Limb (tissue), 2 donors: ENCODE measurements around the gene DPYSL5.

ENCODE experiments used
- DNase-seq, 2 donors: peaks; one replicate each; pipeline ENCODE4 v3.0.0-alpha.2; 2016; ENCODE audit errors: extremely low spot score in 2 of 2

DPYSL5 gene

DNA sequence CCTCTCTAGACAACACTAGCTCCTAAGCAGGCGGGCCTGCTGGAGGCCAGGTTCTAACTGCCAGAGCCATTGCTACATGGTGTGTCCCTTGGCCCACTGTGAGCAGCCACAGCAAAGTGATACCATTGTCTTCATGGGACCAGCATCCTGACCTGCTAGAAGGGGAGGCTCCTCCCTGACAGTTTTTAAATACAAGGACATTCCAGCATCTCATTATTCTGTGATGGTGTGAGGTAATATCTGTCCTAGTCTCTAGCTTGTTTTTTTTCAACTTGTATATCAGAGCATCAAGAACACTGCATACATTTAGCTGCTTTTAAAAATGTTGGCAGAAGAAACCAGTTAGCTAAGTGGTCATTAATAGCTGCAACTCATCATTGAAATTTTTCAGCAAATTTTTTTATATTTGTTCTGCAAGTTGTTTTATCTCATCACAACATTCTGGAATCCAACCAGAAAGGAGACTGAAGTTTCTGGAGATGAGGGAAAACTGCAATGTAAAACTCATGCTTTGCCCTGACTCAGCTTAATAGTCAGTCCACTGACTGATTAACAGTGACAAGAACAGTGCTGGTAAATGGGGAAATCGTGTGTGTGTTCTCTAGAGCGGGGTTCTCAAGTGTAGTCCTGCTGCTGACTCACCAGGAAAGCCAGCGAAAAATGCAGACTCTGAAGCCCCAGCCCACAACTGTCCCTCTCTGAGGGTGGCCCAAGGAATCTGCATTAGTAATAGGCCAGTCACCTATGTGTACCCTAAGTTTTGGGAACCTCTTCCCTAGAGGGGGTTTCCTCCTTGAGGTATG, 140.3 kb downstream of the DPYSL5 start:
- no peak for DNase-seq

DNA sequence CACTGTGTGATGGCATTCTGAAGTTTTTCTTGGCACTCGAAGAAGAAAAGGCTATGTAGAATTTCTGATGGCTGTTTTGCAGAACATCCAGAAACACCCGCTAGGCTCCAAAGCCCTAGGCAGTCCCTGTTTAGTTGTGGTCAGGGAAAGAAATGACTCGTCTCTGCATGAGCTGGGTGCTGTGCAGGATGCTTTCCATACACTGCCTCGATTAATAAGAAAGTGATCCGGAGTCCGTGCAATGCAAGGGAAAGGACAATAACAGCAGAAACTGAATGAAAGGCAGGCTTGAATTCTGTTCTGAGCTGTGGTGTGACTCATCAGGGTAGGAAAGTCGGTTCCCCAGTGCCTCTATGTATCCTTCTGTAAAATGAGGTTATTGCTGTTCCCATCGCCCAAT, 141.2 kb downstream of the DPYSL5 start:
- DNase-seq = no peak

DNA sequence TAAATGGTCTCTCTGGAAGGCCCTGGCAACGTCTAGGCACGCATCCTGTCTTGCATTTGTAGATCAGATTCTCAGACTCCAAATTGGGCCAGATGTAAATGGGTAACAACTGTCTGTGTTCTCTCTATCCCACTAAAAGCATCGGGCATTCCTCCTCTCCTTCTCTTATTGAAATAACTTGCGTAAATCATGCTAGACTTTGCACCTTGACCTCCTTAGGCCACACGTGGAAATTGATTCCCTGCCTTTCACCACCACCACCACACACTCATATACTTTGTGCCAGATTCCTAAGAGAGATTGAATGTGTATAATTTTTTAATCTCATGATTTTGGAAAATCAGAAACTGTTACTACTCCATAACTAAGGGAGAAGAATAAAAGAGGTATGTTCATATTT, 143.8 kb downstream of the DPYSL5 start:
- no peak for DNase-seq

DNA sequence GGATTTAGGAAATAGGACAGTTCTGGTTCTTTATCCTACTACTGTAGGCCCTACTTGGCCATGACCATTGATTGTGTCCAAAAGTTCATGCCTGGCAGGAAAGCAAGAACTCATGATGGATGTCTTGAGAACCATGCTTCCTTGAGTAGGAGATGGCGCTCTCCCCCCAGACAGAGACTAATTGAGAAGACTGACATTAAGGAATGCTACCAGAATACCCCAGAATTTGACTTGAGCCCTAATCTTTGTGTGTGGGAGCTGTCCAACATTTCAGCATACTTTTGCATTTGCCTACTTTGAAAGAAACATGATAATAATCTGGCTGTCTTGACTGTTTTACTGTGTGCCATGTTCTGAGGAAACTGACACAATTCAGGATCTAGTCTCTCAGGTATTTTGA, 145.8 kb downstream of the DPYSL5 start:
- no peak for DNase-seq

DNA sequence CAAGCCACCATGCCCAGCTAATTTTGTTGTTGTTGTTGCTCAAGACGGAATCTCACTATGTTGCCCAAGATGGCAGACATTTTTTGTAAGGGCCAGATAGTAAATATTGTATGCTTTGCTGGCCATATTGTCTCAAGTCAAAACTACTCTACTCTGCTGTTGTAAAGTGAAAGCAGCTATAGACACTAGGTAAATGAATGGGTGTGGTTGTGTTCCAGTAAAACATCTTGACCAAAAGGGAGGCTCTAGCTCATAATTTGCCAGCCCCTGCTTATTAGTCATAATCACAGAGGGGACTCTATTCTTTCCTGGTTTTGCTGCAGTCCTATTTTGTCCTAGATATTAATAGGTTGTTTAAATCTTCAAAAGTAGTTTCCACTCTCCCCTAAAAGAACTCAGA, 147.1 kb downstream of the DPYSL5 start:
- no peak for DNase-seq

DNA sequence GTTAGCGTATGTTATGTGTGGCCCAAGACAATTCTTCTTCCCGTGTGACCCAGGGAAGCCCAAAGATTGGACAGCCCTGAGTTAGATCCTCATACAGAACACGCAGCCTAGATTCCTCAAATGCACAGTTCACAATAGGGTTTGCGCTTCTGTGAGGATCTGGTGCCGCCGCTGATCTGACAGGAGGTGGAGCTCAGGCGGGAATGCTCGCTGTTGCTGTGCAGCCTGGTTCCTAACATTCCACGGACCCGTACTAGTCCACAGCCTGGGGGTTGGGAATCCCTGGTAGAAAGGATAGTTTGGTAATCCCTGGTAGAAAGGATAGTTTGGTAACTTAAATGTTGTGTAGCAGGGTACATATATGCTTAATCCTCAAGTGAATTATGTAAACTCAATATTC, 149.5 kb downstream of the DPYSL5 start:
- DNase-seq = no peak

DNA sequence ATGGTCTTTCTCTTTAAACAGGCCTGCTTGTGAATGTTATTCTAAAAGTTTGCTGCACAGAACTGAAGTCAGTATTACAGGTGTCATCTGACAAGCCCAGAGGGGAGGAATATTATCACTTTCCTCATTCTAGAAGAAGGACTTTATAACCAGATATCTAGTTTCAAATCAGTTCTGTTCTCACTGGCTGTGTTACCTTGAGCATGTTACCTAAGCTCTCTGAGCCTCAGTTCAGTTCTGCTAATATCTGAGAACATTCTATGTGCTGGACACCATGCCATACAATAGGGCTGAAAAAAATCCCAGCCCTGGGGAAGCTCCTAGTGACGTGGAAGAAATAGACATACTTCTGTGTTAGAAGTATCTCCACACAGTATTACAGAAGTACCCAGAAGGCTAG, 150.4 kb downstream of the DPYSL5 start:
- no peak for DNase-seq
